RWPE1 (cell line): ENCODE data around the gene AFF2.

Experiments used
- CTCF ChIA-PET: fragments of 350-600 bp; sonication (Branson Sonifier 250); formaldehyde crosslinking; extraction: SDS; loops from one replicate; lab custom pipeline; 2021; lab: Yijun Ruan, JAX
- POLR2A ChIA-PET: fragments of 400-600 bp; formaldehyde crosslinking; extraction: SDS; loops from one replicate; lab custom pipeline; 2020; ENCODE audit warnings: antibody characterized with exemption; ENCODE audit not compliant: low non-redundant PET; lab: Yijun Ruan, JAX
- DNase-seq: peaks from one replicate; pipeline ENCODE4 v3.0.0; 2012; ENCODE audit warnings: low spot score
- H3K27ac ChIP-seq: fragments of 450-650 bp; 2 replicates; pipeline ENCODE4 v1.5.1; 2017
- CTCF ChIP-seq: fragments of 450-650 bp; conservative IDR thresholded peaks from 2 replicates; pipeline ENCODE4 v1.5.1; 2017; ENCODE audit warnings: low read depth, mild to moderate bottlenecking

The AFF2 gene

GRCh38 chrX:148613636-148614035 lies 113.2 kb downstream of the AFF2 start:
- ChIA-PET CTCF (no interaction called here), POLR2A (no interaction called here)
- no peak for TF ChIP-seq CTCF
- no peak overlapping the region for H3K27ac ChIP-seq
- no peak for DNase-seq

GRCh38 chrX:148615491-148615890 lies 115.1 kb downstream of the AFF2 start:
- no peak overlapping the region for H3K27ac ChIP-seq
- ChIA-PET POLR2A (no interaction called here), CTCF (no interaction called here)
- DNase-seq: no peak
- TF ChIP-seq CTCF: no peak

- ChIA-PET CTCF (no interaction called here), POLR2A (no interaction called here)
- no peak overlapping the region for H3K27ac ChIP-seq
- DNase-seq: no peak
- no peak for TF ChIP-seq CTCF
Observed at GRCh38 chrX:148618470-148619445, 118.3 kb downstream of the AFF2 start.

GRCh38 chrX:148620023-148620422 lies 119.6 kb downstream of the AFF2 start:
- POLR2A ChIA-PET: no interaction called here
- no peak for DNase-seq
- no peak overlapping the region for H3K27ac ChIP-seq
- no peak for TF ChIP-seq CTCF
- CTCF ChIA-PET: no interaction called here

GRCh38 chrX:148624951-148625474 lies 124.6 kb downstream of the AFF2 start:
- ChIA-PET POLR2A (no interaction called here), CTCF (no interaction called here)
- no peak for DNase-seq
- no peak overlapping the region for H3K27ac ChIP-seq
- no peak for TF ChIP-seq CTCF

GRCh38 chrX:148628621-148629020 lies 128.2 kb downstream of the AFF2 start:
- no peak overlapping the region for H3K27ac ChIP-seq
- ChIA-PET POLR2A (no interaction called here), CTCF (no interaction called here)
- no peak for DNase-seq
- TF ChIP-seq CTCF: no peak
